ENCODE measurements around the gene RASA3. TPM values are rescaled to one million over a fixed set of nuclear protein-coding genes. Genes with fewer than 3 reads are reported as not detected.

Gene RASA3
- total RNA-seq, 1 donor from 2014 or later: 41.1 TPM

DNA sequence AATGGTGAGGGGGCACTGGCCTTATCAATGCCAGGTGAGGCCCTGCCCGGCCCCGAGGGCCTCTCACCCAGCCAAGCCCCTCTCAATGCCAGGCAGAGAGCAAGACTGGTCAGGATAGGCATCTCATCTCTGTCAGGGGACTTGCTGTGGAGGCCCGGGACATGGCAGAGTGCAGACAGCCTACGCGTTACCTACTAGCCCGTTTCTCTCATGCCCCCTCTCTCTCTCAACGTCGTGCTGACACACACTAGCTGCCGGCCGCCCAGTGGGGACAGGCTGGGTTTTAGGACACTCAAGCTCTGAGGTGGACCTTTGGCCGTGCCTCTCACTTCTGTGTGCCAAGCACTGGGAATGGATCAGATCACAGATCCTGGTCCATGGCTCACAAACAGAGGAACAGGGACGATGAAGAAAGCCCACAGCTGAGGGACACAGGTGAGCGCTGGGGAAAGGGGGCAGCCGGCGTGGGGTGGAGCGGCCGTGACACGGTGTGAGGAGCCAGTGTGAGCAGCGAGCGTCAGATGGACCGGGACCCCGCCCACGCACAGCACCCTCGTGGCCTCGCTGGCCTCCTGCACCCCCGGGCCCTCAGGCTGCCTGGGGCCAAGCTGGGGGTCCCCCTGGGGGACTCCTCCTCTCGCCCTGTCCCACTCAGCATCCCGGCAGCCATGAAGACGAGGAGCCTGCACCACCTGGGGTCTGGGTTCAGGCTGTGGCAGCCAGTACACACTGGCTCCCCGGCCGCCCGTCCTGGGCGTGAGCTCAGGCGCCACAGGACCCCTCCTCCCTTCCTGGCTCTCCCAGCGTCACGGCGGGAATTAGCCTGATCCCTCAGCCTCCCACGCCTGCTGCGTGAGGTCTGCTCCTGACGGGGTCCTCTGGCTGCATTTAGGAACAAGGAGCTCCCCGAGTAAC is 81.6 kb downstream of the RASA3 start:
- H3K27me3 ChIP-seq (ENCODE audit: insufficient read depth, low read length): no peaks in the 10 kb centered on the region
- H3K36me3 Mint-ChIP-seq (ENCODE audit: low read depth, unreplicated experiment): peaks cover 10% of the 10 kb centered on the region
- no peak overlapping the region for H3K27ac Mint-ChIP-seq (ENCODE audit: unreplicated experiment)
- no peaks in the 10 kb centered on the region for H3K9me3 Mint-ChIP-seq (ENCODE audit: unreplicated experiment)
- peaks cover 77% of the 10 kb centered on the region for H4K20me1 ChIP-seq (ENCODE audit: insufficient read depth, low read length)
- H3K27me3 Mint-ChIP-seq (ENCODE audit: low read depth, unreplicated experiment): no peaks in the 10 kb centered on the region
- H3K36me3 ChIP-seq (ENCODE audit: insufficient read depth, low read length): peaks cover 13% of the 10 kb centered on the region
- H3K9me3 ChIP-seq (ENCODE audit: insufficient read depth, low read depth, low read length): no peaks in the 10 kb centered on the region
- H3K9ac ChIP-seq (ENCODE audit: low read length): no peak overlapping the region
- H2AFZ ChIP-seq (ENCODE audit: low read depth, low read length): no peak overlapping the region
- TF ChIP-seq, protein P1, sequence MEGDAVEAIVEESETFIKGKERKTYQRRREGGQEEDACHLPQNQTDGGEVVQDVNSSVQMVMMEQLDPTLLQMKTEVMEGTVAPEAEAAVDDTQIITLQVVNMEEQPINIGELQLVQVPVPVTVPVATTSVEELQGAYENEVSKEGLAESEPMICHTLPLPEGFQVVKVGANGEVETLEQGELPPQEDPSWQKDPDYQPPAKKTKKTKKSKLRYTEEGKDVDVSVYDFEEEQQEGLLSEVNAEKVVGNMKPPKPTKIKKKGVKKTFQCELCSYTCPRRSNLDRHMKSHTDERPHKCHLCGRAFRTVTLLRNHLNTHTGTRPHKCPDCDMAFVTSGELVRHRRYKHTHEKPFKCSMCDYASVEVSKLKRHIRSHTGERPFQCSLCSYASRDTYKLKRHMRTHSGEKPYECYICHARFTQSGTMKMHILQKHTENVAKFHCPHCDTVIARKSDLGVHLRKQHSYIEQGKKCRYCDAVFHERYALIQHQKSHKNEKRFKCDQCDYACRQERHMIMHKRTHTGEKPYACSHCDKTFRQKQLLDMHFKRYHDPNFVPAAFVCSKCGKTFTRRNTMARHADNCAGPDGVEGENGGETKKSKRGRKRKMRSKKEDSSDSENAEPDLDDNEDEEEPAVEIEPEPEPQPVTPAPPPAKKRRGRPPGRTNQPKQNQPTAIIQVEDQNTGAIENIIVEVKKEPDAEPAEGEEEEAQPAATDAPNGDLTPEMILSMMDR (IDR thresholded peaks at IDR 0.05; ENCODE audit: insufficient read depth, low read depth, low read length): no peak
- TF ChIP-seq EZH2 (IDR thresholded peaks at IDR 0.05; ENCODE audit: insufficient read depth, low read length): no peak
- no peak overlapping the region for H3K4me3 Mint-ChIP-seq (ENCODE audit: unreplicated experiment)
- peaks cover 11% of the 10 kb centered on the region for H3K4me1 Mint-ChIP-seq (ENCODE audit: low read depth, unreplicated experiment)
- no peak overlapping the region for H3K27ac ChIP-seq (ENCODE audit: low read depth, low read length)
- H3K4me3 ChIP-seq (ENCODE audit: insufficient read depth, low read depth, low read length): no peak overlapping the region
- no peak for DNase-seq (ENCODE audit: low read depth)
- FAIRE-seq: no peak
- no peak overlapping the region for H3K4me2 ChIP-seq (ENCODE audit: low read length)
- H3K4me1 ChIP-seq (ENCODE audit: insufficient read depth, low read length): peaks cover 26% of the 10 kb centered on the region
- H3K79me2 ChIP-seq (ENCODE audit: insufficient read depth, low read length): peaks cover 95% of the 10 kb centered on the region

DNA sequence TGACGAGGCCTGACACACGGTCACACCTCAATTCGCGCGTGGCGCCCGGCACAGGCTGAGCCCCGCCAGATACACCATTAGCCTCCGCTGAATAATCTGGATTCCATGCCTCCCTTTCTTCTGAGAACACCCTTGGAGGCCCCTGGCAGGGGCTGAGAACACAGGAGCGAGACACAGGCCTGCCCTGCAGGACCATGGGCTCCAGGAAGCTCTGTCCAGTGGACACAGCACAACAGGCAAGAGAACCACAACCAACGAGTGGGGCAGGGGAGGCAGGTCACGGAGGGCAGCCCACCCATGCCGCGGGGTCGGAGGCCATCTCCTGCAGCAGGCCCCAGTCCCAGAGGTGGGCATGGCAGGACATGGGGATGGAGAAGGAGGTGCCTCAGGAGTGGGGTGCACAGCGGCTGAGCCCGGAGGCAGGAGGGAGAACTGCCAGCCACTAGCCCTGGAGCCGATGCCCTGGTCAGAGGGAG is 82.8 kb downstream of the RASA3 start:
- Histone ChIP-seq H3K27ac (ENCODE audit: low read depth, low read length) (no peak overlapping the region), H3K79me2 (ENCODE audit: insufficient read depth, low read length) (peaks cover 95% of the 10 kb centered on the region), H3K36me3 (ENCODE audit: insufficient read depth, low read length) (peaks cover 2% of the 10 kb centered on the region), H3K9me3 (ENCODE audit: insufficient read depth, low read depth, low read length) (no peaks in the 10 kb centered on the region), H3K4me1 (ENCODE audit: insufficient read depth, low read length) (peaks cover 24% of the 10 kb centered on the region), H4K20me1 (ENCODE audit: insufficient read depth, low read length) (peaks cover 74% of the 10 kb centered on the region), H3K4me2 (ENCODE audit: low read length) (no peak overlapping the region), H3K9ac (ENCODE audit: low read length) (no peak overlapping the region), H3K27me3 (ENCODE audit: insufficient read depth, low read length) (no peaks in the 10 kb centered on the region), H3K4me3 (ENCODE audit: insufficient read depth, low read depth, low read length) (no peak overlapping the region), H2AFZ (ENCODE audit: low read depth, low read length) (no peak overlapping the region)
- no peaks in the 10 kb centered on the region for H3K9me3 Mint-ChIP-seq (ENCODE audit: unreplicated experiment)
- H3K4me3 Mint-ChIP-seq (ENCODE audit: unreplicated experiment): no peak overlapping the region
- no peaks in the 10 kb centered on the region for H3K27me3 Mint-ChIP-seq (ENCODE audit: low read depth, unreplicated experiment)
- H3K36me3 Mint-ChIP-seq (ENCODE audit: low read depth, unreplicated experiment): peaks cover 9% of the 10 kb centered on the region
- peaks cover 18% of the 10 kb centered on the region for H3K4me1 Mint-ChIP-seq (ENCODE audit: low read depth, unreplicated experiment)
- FAIRE-seq (no peak), DNase-seq (ENCODE audit: low read depth) (no peak)
- TF ChIP-seq, protein P1 (IDR thresholded peaks at IDR 0.05; ENCODE audit: insufficient read depth, low read depth, low read length): no peak
- TF ChIP-seq EZH2 (IDR thresholded peaks at IDR 0.05; ENCODE audit: insufficient read depth, low read length): no peak
- H3K27ac Mint-ChIP-seq (ENCODE audit: unreplicated experiment): no peak overlapping the region

DNA sequence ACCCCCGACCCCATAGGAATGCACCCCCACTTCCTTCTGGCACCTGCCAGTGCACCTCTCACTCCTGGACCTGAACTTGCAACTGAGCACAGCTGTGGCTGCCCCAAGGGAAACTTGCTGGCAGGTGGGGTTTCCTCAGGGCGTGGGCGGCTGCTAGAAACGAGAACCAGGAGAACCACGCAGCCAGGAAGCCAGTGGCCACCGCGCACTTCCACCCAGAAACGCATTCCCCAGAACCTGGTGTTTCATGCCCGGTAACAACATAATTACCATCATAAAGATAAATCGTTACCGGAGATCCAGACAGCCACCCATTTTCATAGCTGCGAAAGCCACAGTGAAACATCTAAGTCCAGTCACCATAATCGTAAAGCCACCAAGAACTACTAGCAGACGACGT is 83.4 kb downstream of the RASA3 start:
- peaks cover 91% of the 10 kb centered on the region for H3K79me2 ChIP-seq (ENCODE audit: insufficient read depth, low read length)
- TF ChIP-seq, protein P1 (IDR thresholded peaks at IDR 0.05; ENCODE audit: insufficient read depth, low read depth, low read length): no peak
- no peak for TF ChIP-seq EZH2 (IDR thresholded peaks at IDR 0.05; ENCODE audit: insufficient read depth, low read length)
- no peak overlapping the region for H3K4me3 ChIP-seq (ENCODE audit: insufficient read depth, low read depth, low read length)
- H4K20me1 ChIP-seq (ENCODE audit: insufficient read depth, low read length): peaks cover 70% of the 10 kb centered on the region
- H3K4me2 ChIP-seq (ENCODE audit: low read length): no peak overlapping the region
- H3K27me3 ChIP-seq (ENCODE audit: insufficient read depth, low read length): no peaks in the 10 kb centered on the region
- peaks cover 6% of the 10 kb centered on the region for H3K36me3 Mint-ChIP-seq (ENCODE audit: low read depth, unreplicated experiment)
- peaks cover 21% of the 10 kb centered on the region for H3K4me1 ChIP-seq (ENCODE audit: insufficient read depth, low read length)
- no peak overlapping the region for H3K27ac ChIP-seq (ENCODE audit: low read depth, low read length)
- no peak overlapping the region for H3K4me3 Mint-ChIP-seq (ENCODE audit: unreplicated experiment)
- no peaks in the 10 kb centered on the region for H3K36me3 ChIP-seq (ENCODE audit: insufficient read depth, low read length)
- H3K4me1 Mint-ChIP-seq (ENCODE audit: low read depth, unreplicated experiment): peaks cover 21% of the 10 kb centered on the region
- DNase-seq (ENCODE audit: low read depth) (no peak), FAIRE-seq (no peak)
- no peak overlapping the region for H3K9ac ChIP-seq (ENCODE audit: low read length)
- H3K27ac Mint-ChIP-seq (ENCODE audit: unreplicated experiment): no peak overlapping the region
- H3K27me3 Mint-ChIP-seq (ENCODE audit: low read depth, unreplicated experiment): no peaks in the 10 kb centered on the region
- H2AFZ ChIP-seq (ENCODE audit: low read depth, low read length): no peak overlapping the region
- H3K9me3 Mint-ChIP-seq (ENCODE audit: unreplicated experiment): no peaks in the 10 kb centered on the region
- H3K9me3 ChIP-seq (ENCODE audit: insufficient read depth, low read depth, low read length): no peaks in the 10 kb centered on the region

Data from astrocyte (in vitro differentiated cells and primary cell).